GM04503 (cell line): ENCODE results near the gene PTPRN2.
"Not testable (repeated sequence)": the region's sequence is repeated elsewhere in the genome, so short reads cannot be mapped to it uniquely, and the experiment has no call there.

Experiments
- DNase-seq: peaks from one replicate; pipeline ENCODE4 v3.0.0-alpha.2; 2012; ENCODE audit warnings: low read depth

Gene PTPRN2

GRCh38 chr7:158295966-158296797 is 291.4 kb downstream of the PTPRN2 start:
- no peak for DNase-seq

GRCh38 chr7:158294468-158295215 is 293.0 kb downstream of the PTPRN2 start:
- DNase-seq = not testable (repeated sequence)

- no peak for DNase-seq
Measured at GRCh38 chr7:158292948-158293347, 294.7 kb downstream of the PTPRN2 start.

- DNase-seq = no peak
Measured at GRCh38 chr7:158291998-158292397, 295.6 kb downstream of the PTPRN2 start.

GRCh38 chr7:158289761-158290523 is 297.7 kb downstream of the PTPRN2 start:
- no peak for DNase-seq

GRCh38 chr7:158289231-158289630 is 298.4 kb downstream of the PTPRN2 start:
- no peak for DNase-seq

GRCh38 chr7:158286210-158286609 is 301.4 kb downstream of the PTPRN2 start:
- no peak for DNase-seq

GRCh38 chr7:158285383-158285770 is 302.2 kb downstream of the PTPRN2 start:
- DNase-seq = no peak

GRCh38 chr7:158284617-158285382 is 302.8 kb downstream of the PTPRN2 start:
- no peak for DNase-seq

GRCh38 chr7:158284121-158284520 is 303.5 kb downstream of the PTPRN2 start:
- DNase-seq = no peak

GRCh38 chr7:158283016-158283974 is 304.3 kb downstream of the PTPRN2 start:
- DNase-seq = no peak

GRCh38 chr7:158282461-158283001 is 305.1 kb downstream of the PTPRN2 start:
- no peak for DNase-seq

GRCh38 chr7:158281441-158281840 is 306.2 kb downstream of the PTPRN2 start:
- DNase-seq = no peak

GRCh38 chr7:158280448-158281144 is 307.0 kb downstream of the PTPRN2 start:
- DNase-seq = no peak

- DNase-seq = no peak
Measured at GRCh38 chr7:158279539-158280447, 307.8 kb downstream of the PTPRN2 start.

- no peak for DNase-seq
Measured at GRCh38 chr7:158278745-158279320, 308.8 kb downstream of the PTPRN2 start.

GRCh38 chr7:158277219-158278141 is 310.1 kb downstream of the PTPRN2 start:
- no peak for DNase-seq
